K562 (cell line): ENCODE results near the gene MN1. TPM values are rescaled to one million over a fixed set of nuclear protein-coding genes. Genes with fewer than 3 reads are reported as not detected.

Experiments used
- NR4A1 ChIP-seq, 2 experiments: fragments of 250-450 bp in 1 of 2; fragments of 450-650 bp in 1 of 2; sonication (Bioruptor Pico) in 1 of 2; IDR thresholded peaks; 2 replicates each; pipeline versions ENCODE4 v1.4.0 to v1.6.1; 2016 to 2020; ENCODE audit warnings: mild to moderate bottlenecking in 2 of 2, missing compliant biosample characterization in 1 of 2, missing genetic modification characterization in 1 of 2, moderate library complexity in 1 of 2
- RAD21 ChIP-seq, 2 experiments: fragments of 250-450 bp in 1 of 2; fragments of 450-650 bp in 1 of 2; sonication (Bioruptor Pico) in 1 of 2; formaldehyde crosslinking in 1 of 2; IDR thresholded peaks in 1 of 2; conservative IDR thresholded peaks in 1 of 2; 2 replicates each; pipeline versions ENCODE4 v1.4.0 to v1.8.0; 2020 to 2022; ENCODE audit warnings: mild to moderate bottlenecking in 2 of 2, moderate library complexity in 1 of 2
- REST ChIP-seq, 2 experiments: fragments of 450-650 bp; formaldehyde crosslinking in 1 of 2; IDR thresholded peaks; 2 replicates each; pipeline versions ENCODE4 v1.4.0 to v1.6.1; 2014 to 2020; ENCODE audit warnings: mild to moderate bottlenecking in 2 of 2, borderline replicate concordance in 1 of 2, low read depth in 1 of 2
- RFX5 ChIP-seq: IDR thresholded peaks from 2 replicates; pipeline ENCODE4 v1.6.1; 2011; ENCODE audit warnings: low read depth, mild to moderate bottlenecking, improper control_type of control experiment, low read length
- TBP ChIP-seq: optimal IDR thresholded peaks from 2 replicates; pipeline ENCODE3; 2011; ENCODE audit warnings: low read depth, low read length, improper control_type of control experiment
- ZBTB7A ChIP-seq: IDR thresholded peaks from 2 replicates; pipeline ENCODE4 v1.6.1; 2011; ENCODE audit warnings: low read depth, mild to moderate bottlenecking, low read length, moderate library complexity, borderline replicate concordance; ENCODE audit not compliant: control insufficient read depth
- ZNF124 ChIP-seq: sonication (generic); formaldehyde crosslinking; IDR thresholded peaks from 2 replicates; pipeline ENCODE4 v1.8.1; 2022; ENCODE audit warnings: missing genetic modification reagents
- ZNF253 ChIP-seq: fragments of 250-450 bp; sonication (Bioruptor Pico); conservative IDR thresholded peaks from 2 replicates; pipeline ENCODE4 v1.6.1; 2021; ENCODE audit warnings: mild to moderate bottlenecking
- polyA plus RNA-seq, 8 experiments: library from polyadenylated mRNA; depleted of rRNA in 4 of 8; stranded (reverse) in 5 of 8; unstranded in 3 of 8; fragments of >200 nt; fragmentation: Nextera tagmentation in 2 of 8; fragmentation: Illumina TruSeq in 1 of 8; extraction: Ambion mirVana in 2 of 8; extraction: Trizol in 1 of 8; gene quantifications; 2 replicates each; pipeline versions ENCODE4 v1.2.1 to v1.2.3, GENCODE V29; 2011 to 2014; ENCODE audit warnings: inconsistent platforms in 1 of 8, missing spikeins in 1 of 8
- total RNA-seq, 7 experiments: library from RNA; depleted of rRNA in 6 of 7; stranded (reverse); fragments of >200 nt in 6 of 7; fragmentation: Illumina TruSeq in 2 of 7; extraction: Trizol in 2 of 7; gene quantifications; 2 replicates each; pipeline versions ENCODE4 v1.2.1 to v1.2.3, GENCODE V29; 2011 to 2021; ENCODE audit warnings: low replicate concordance in 1 of 7

Gene MN1
- total and polyA plus RNA-seq, 9 of the 15 experiments (the other 6 are each of a cell fraction or from before 2014, with no cell fraction given): under 0.01 to 0.05 (median 0.03) TPM; not detected in 5

DNA sequence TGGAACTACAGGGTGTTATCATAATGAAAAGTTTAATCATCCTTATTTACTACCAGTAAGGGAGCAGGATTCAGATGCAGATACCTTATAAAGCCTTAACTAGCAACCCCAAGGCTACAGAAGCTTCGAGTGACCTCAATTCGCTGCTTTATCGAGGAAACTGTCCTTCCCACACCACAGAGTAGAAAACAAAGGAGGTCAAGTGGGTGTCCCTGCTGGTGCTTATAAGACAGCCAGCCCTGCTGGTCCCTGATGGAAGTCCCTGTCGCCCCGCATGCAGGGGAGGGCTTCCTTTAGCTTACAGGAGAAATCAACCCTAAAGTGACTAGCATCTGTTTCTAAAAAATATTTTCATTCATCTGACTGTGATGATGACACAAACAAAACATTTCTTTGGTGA lies 7.3 kb downstream of the MN1 start (continued):
- no peak for TF ChIP-seq REST (IDR thresholded peaks at IDR 0.05; ENCODE audit: borderline replicate concordance)
- no peak for TF ChIP-seq REST (CRISPR knock-in tag; IDR thresholded peaks at IDR 0.05; ENCODE audit: low read depth)
- TF ChIP-seq ZBTB7A: no peak
- TF ChIP-seq ZNF124: no peak
- no peak for TF ChIP-seq RAD21 (CRISPR knock-in tag; conservative IDR thresholded peaks at IDR 0.05 in 1 of 2, IDR thresholded peaks at IDR 0.05 in 1 of 2)
- no peak for TF ChIP-seq RFX5
- TF ChIP-seq TBP: no peak
- TF ChIP-seq ZNF253: no peak
- no peak for TF ChIP-seq NR4A1 (CRISPR knock-in tag; IDR thresholded peaks at IDR 0.05)
- no peak for TF ChIP-seq NR4A1 (tag; IDR thresholded peaks at IDR 0.05)
